Measurements from ENCODE around the gene HOXD10.
A peak's percentile ranks its signal among the peaks of the same experiment; 100 is the strongest.

The HOXD10 gene

GRCh38 chr2:176121190-176122051 lies 4.8 kb downstream of the HOXD10 start:
- WGBS, 2 experiments (ENCODE audit: insufficient coverage in 2 of 2), result 1 to 4% methylated on average over 16 to 31 of the region's 53 CpGs
- Histone ChIP-seq H3K36me3 (ENCODE audit: control insufficient read depth, insufficient read depth, low read length) (no peaks in the 10 kb centered on the region), H3K27ac (ENCODE audit: low read depth, low read length, severe bottlenecking) (no peak overlapping the region), H3K9me3 (ENCODE audit: control insufficient read depth, low read length) (peaks cover 6% of the 10 kb centered on the region), H3K4me3 (ENCODE audit: extremely low read depth, insufficient read depth, low read length, poor library complexity, severe bottlenecking) (no peak overlapping the region), H3K4me1 (ENCODE audit: control insufficient read depth, insufficient read depth, low read length, poor library complexity, severe bottlenecking) (no peaks in the 10 kb centered on the region)

GRCh38 chr2:176122052-176122682 lies 5.6 kb downstream of the HOXD10 start:
- 2 to 3% methylated on average over 31 to 39 of the region's 47 CpGs for WGBS, 2 experiments (ENCODE audit: insufficient coverage in 2 of 2)
- no peaks in the 10 kb centered on the region for H3K4me1 ChIP-seq (ENCODE audit: control insufficient read depth, insufficient read depth, low read length, poor library complexity, severe bottlenecking)
- no peak overlapping the region for H3K27ac ChIP-seq (ENCODE audit: low read depth, low read length, severe bottlenecking)
- H3K9me3 ChIP-seq (ENCODE audit: control insufficient read depth, low read length), result peaks cover under 1% of the 10 kb centered on the region
- peak overlapping the region; percentile 26 for H3K4me3 ChIP-seq (ENCODE audit: extremely low read depth, insufficient read depth, low read length, poor library complexity, severe bottlenecking)
- no peaks in the 10 kb centered on the region for H3K36me3 ChIP-seq (ENCODE audit: control insufficient read depth, insufficient read depth, low read length)

GRCh38 chr2:176122683-176123410 lies 6.3 kb downstream of the HOXD10 start, which contains the start of gene HOXD9:
Gene HOXD9 (plus strand): TSS chr2:176122719. CDS start chr2:176122769, 50 bp downstream.
- peak within 1 kb of the TSS; percentile 26 for H3K4me3 ChIP-seq (ENCODE audit: extremely low read depth, insufficient read depth, low read length, poor library complexity, severe bottlenecking)
- no peaks in the 10 kb centered on the region for H3K4me1 ChIP-seq (ENCODE audit: control insufficient read depth, insufficient read depth, low read length, poor library complexity, severe bottlenecking)
- H3K9me3 ChIP-seq (ENCODE audit: control insufficient read depth, low read length), result no peaks in the 10 kb centered on the region
- H3K27ac ChIP-seq (ENCODE audit: low read depth, low read length, severe bottlenecking), result no peak within 1 kb of the TSS
- H3K36me3 ChIP-seq (ENCODE audit: control insufficient read depth, insufficient read depth, low read length), result no peaks in the 10 kb centered on the region
- WGBS, 2 experiments (ENCODE audit: insufficient coverage in 2 of 2), result 1% methylated on average over 56 to 57 of the region's 84 CpGs

GRCh38 chr2:176123411-176124109 lies 7.0 kb downstream of the HOXD10 start:
- Histone ChIP-seq H3K36me3 (ENCODE audit: control insufficient read depth, insufficient read depth, low read length) (no peaks in the 10 kb centered on the region), H3K4me3 (ENCODE audit: extremely low read depth, insufficient read depth, low read length, poor library complexity, severe bottlenecking) (peak overlapping the region; percentile 26), H3K4me1 (ENCODE audit: control insufficient read depth, insufficient read depth, low read length, poor library complexity, severe bottlenecking) (no peaks in the 10 kb centered on the region), H3K27ac (ENCODE audit: low read depth, low read length, severe bottlenecking) (no peak overlapping the region), H3K9me3 (ENCODE audit: control insufficient read depth, low read length) (no peaks in the 10 kb centered on the region)
- WGBS, 2 experiments (ENCODE audit: insufficient coverage in 2 of 2), result 2 to 3% methylated on average over 27 to 36 of the region's 40 CpGs

GRCh38 chr2:176124110-176124946 lies 7.8 kb downstream of the HOXD10 start:
- H3K27ac ChIP-seq (ENCODE audit: low read depth, low read length, severe bottlenecking), result no peak overlapping the region
- no peaks in the 10 kb centered on the region for H3K36me3 ChIP-seq (ENCODE audit: control insufficient read depth, insufficient read depth, low read length)
- no peaks in the 10 kb centered on the region for H3K9me3 ChIP-seq (ENCODE audit: control insufficient read depth, low read length)
- no peaks in the 10 kb centered on the region for H3K4me1 ChIP-seq (ENCODE audit: control insufficient read depth, insufficient read depth, low read length, poor library complexity, severe bottlenecking)
- peak overlapping the region; percentile 26 for H3K4me3 ChIP-seq (ENCODE audit: extremely low read depth, insufficient read depth, low read length, poor library complexity, severe bottlenecking)
- 9 to 16% methylated on average over 27 to 30 of the region's 34 CpGs for WGBS, 2 experiments (ENCODE audit: insufficient coverage in 2 of 2)

- H3K4me1 ChIP-seq (ENCODE audit: control insufficient read depth, insufficient read depth, low read length, poor library complexity, severe bottlenecking), result no peaks in the 10 kb centered on the region
- H3K9me3 ChIP-seq (ENCODE audit: control insufficient read depth, low read length), result no peaks in the 10 kb centered on the region
- no peak overlapping the region for H3K4me3 ChIP-seq (ENCODE audit: extremely low read depth, insufficient read depth, low read length, poor library complexity, severe bottlenecking)
- no peak overlapping the region for H3K27ac ChIP-seq (ENCODE audit: low read depth, low read length, severe bottlenecking)
- WGBS, 2 experiments (ENCODE audit: insufficient coverage in 2 of 2), result 19 to 25% methylated on average over 5 to 7 of the region's 9 CpGs
- no peaks in the 10 kb centered on the region for H3K36me3 ChIP-seq (ENCODE audit: control insufficient read depth, insufficient read depth, low read length)
These were observed 8.6 kb downstream of the HOXD10 start for GRCh38 chr2:176124947-176125771.

GRCh38 chr2:176125772-176126054 lies 9.1 kb downstream of the HOXD10 start:
- H3K4me1 ChIP-seq (ENCODE audit: control insufficient read depth, insufficient read depth, low read length, poor library complexity, severe bottlenecking), result no peaks in the 10 kb centered on the region

GRCh38 chr2:176126929-176127773 lies 10.6 kb downstream of the HOXD10 start:
- Histone ChIP-seq H3K4me1 (ENCODE audit: control insufficient read depth, insufficient read depth, low read length, poor library complexity, severe bottlenecking) (no peaks in the 10 kb centered on the region), H3K4me3 (ENCODE audit: extremely low read depth, insufficient read depth, low read length, poor library complexity, severe bottlenecking) (no peak overlapping the region), H3K9me3 (ENCODE audit: control insufficient read depth, low read length) (no peaks in the 10 kb centered on the region), H3K27ac (ENCODE audit: low read depth, low read length, severe bottlenecking) (no peak overlapping the region), H3K36me3 (ENCODE audit: control insufficient read depth, insufficient read depth, low read length) (no peaks in the 10 kb centered on the region)
- 14 to 20% methylated on average over 1 to 2 of the region's 13 CpGs for WGBS, 2 experiments (ENCODE audit: insufficient coverage in 2 of 2)

More at GRCh38 chr2:176125772-176126054, 9.1 kb downstream of the HOXD10 start:
- 14 to 15% methylated on average over 5 to 6 of the region's 6 CpGs for WGBS, 2 experiments (ENCODE audit: insufficient coverage in 2 of 2)
- Histone ChIP-seq H3K36me3 (ENCODE audit: control insufficient read depth, insufficient read depth, low read length) (no peaks in the 10 kb centered on the region), H3K4me3 (ENCODE audit: extremely low read depth, insufficient read depth, low read length, poor library complexity, severe bottlenecking) (no peak overlapping the region), H3K27ac (ENCODE audit: low read depth, low read length, severe bottlenecking) (no peak overlapping the region), H3K9me3 (ENCODE audit: control insufficient read depth, low read length) (no peaks in the 10 kb centered on the region)

- Histone ChIP-seq H3K9me3 (ENCODE audit: control insufficient read depth, low read length) (no peaks in the 10 kb centered on the region), H3K4me1 (ENCODE audit: control insufficient read depth, insufficient read depth, low read length, poor library complexity, severe bottlenecking) (no peaks in the 10 kb centered on the region), H3K36me3 (ENCODE audit: control insufficient read depth, insufficient read depth, low read length) (no peaks in the 10 kb centered on the region), H3K4me3 (ENCODE audit: extremely low read depth, insufficient read depth, low read length, poor library complexity, severe bottlenecking) (no peak overlapping the region), H3K27ac (ENCODE audit: low read depth, low read length, severe bottlenecking) (no peak overlapping the region)
- 33 to 67% methylated on average over 3 of the region's 4 CpGs for WGBS, 2 experiments (ENCODE audit: insufficient coverage in 2 of 2)
These were observed 11.1 kb downstream of the HOXD10 start for GRCh38 chr2:176127774-176128072.

All from mesodermal cell (in vitro differentiated cells).